ENCODE data around the gene WDR18.

- TF ChIP-seq CTCF (conservative IDR thresholded peaks at IDR 0.05; ENCODE audit: low read depth in 2 of 2) (no peak), REST (IDR thresholded peaks at IDR 0.05; ENCODE audit: unreplicated experiment) (no peak), JUNB (IDR thresholded peaks at IDR 0.05; ENCODE audit: unreplicated experiment) (no peak), EZH2phosphoT487 (IDR thresholded peaks at IDR 0.05; ENCODE audit: unreplicated experiment) (no peak), EZH2 (IDR thresholded peaks at IDR 0.05; ENCODE audit: low read depth, unreplicated experiment) (no peak), POLR2AphosphoS5 (IDR thresholded peaks at IDR 0.05; ENCODE audit: low read depth) (no peak), CREB1 (CRISPR knock-in tag; IDR thresholded peaks at IDR 0.05; ENCODE audit: low read depth) (no peak), NANOG (IDR thresholded peaks at IDR 0.05; ENCODE audit: borderline replicate concordance) (no peak)
Observed at GRCh38 chr19:948842-949496, 35.2 kb upstream of the WDR18 start.
